Panc1 (cell line): ENCODE results near the gene DPH3.

ENCODE experiments used
- CTCF ChIP-seq: fragments of 450-650 bp; IDR thresholded peaks from 2 replicates; pipeline ENCODE4 v1.5.1; 2017; ENCODE audit warnings: mild to moderate bottlenecking
- SIN3A ChIP-seq: IDR thresholded peaks from 2 replicates; pipeline ENCODE4 v1.6.1; 2012; ENCODE audit warnings: low read depth, mild to moderate bottlenecking, low read length, moderate library complexity, borderline replicate concordance; ENCODE audit not compliant: insufficient read depth

GRCh38 chr3:16231983-16232382 lies 32.8 kb downstream of the DPH3 start:
- TF ChIP-seq CTCF: no peak
- TF ChIP-seq SIN3A: no peak
